ENCODE data around the gene KANK2.

The KANK2 gene

GRCh38 chr19:11196406-11197287, 698 bp downstream of the KANK2 start:
- peaks cover 30% of the 10 kb centered on the region; the same call in 1 of the 2 replicates for H3K36me3 ChIP-seq (ENCODE audit: insufficient read depth, low read length)
- no peaks in the 10 kb centered on the region for H3K9me3 ChIP-seq (ENCODE audit: low read depth, low read length)
- H3K9ac ChIP-seq (ENCODE audit: insufficient read length) = peak overlapping the region; percentile 86
- H3K27ac ChIP-seq = peak overlapping the region; percentile 57; the same call in 1 of the 2 replicates
- TF ChIP-seq FOXP2 (optimal IDR thresholded peaks at IDR 0.05; ENCODE audit: control extremely low read depth, extremely low read length, insufficient read depth) (no peak), POLR2AphosphoS5 (IDR thresholded peaks at IDR 0.05; ENCODE audit: borderline replicate concordance, low read depth, low read length) (no peak), EZH2 (IDR thresholded peaks at IDR 0.05) (no peak)
- DNase-seq (ENCODE audit: low read depth, low spot score) = no peak
- H3K4me3 ChIP-seq = peak overlapping the region; percentile 97

- Histone ChIP-seq H3K27ac (peak overlapping the region; percentile 73), H3K36me3 (ENCODE audit: insufficient read depth, low read length) (peaks cover 32% of the 10 kb centered on the region; the same call in 1 of the 2 replicates), H3K4me3 (peak overlapping the region; percentile 67), H3K9ac (ENCODE audit: insufficient read length) (peak overlapping the region; percentile 11), H3K9me3 (ENCODE audit: low read depth, low read length) (no peaks in the 10 kb centered on the region)
- DNase-seq (ENCODE audit: low read depth, low spot score) = no peak
- TF ChIP-seq FOXP2 (optimal IDR thresholded peaks at IDR 0.05; ENCODE audit: control extremely low read depth, extremely low read length, insufficient read depth) (no peak), EZH2 (IDR thresholded peaks at IDR 0.05) (no peak), POLR2AphosphoS5 (IDR thresholded peaks at IDR 0.05; ENCODE audit: borderline replicate concordance, low read depth, low read length) (no peak)
Observed at GRCh38 chr19:11195681-11196080, 1.7 kb downstream of the KANK2 start.

GRCh38 chr19:11194656-11195558, 2.4 kb downstream of the KANK2 start:
- H3K27ac ChIP-seq = peak overlapping the region; percentile 73
- TF ChIP-seq POLR2AphosphoS5 (IDR thresholded peaks at IDR 0.05; ENCODE audit: borderline replicate concordance, low read depth, low read length) = no peak
- no peak for TF ChIP-seq EZH2 (IDR thresholded peaks at IDR 0.05)
- TF ChIP-seq FOXP2 (optimal IDR thresholded peaks at IDR 0.05; ENCODE audit: control extremely low read depth, extremely low read length, insufficient read depth) = no peak
- peak overlapping the region; percentile 11 for H3K9ac ChIP-seq (ENCODE audit: insufficient read length)
- no peak for DNase-seq (ENCODE audit: low read depth, low spot score)
- H3K36me3 ChIP-seq (ENCODE audit: insufficient read depth, low read length) = peaks cover 32% of the 10 kb centered on the region; the same call in 1 of the 2 replicates
- H3K9me3 ChIP-seq (ENCODE audit: low read depth, low read length) = no peaks in the 10 kb centered on the region
- peak overlapping the region; percentile 67 for H3K4me3 ChIP-seq

- Histone ChIP-seq H3K4me3 (no peak overlapping the region), H3K9ac (ENCODE audit: insufficient read length) (no peak overlapping the region), H3K9me3 (ENCODE audit: low read depth, low read length) (no peaks in the 10 kb centered on the region), H3K36me3 (ENCODE audit: insufficient read depth, low read length) (peaks cover 32% of the 10 kb centered on the region; the same call in 1 of the 2 replicates), H3K27ac (no peak overlapping the region)
- DNase-seq (ENCODE audit: low read depth, low spot score) = no peak
- TF ChIP-seq EZH2 (IDR thresholded peaks at IDR 0.05) (no peak), POLR2AphosphoS5 (IDR thresholded peaks at IDR 0.05; ENCODE audit: borderline replicate concordance, low read depth, low read length) (no peak), FOXP2 (optimal IDR thresholded peaks at IDR 0.05; ENCODE audit: control extremely low read depth, extremely low read length, insufficient read depth) (no peak)
Observed at GRCh38 chr19:11194173-11194572, 3.2 kb downstream of the KANK2 start.

- Histone ChIP-seq H3K4me3 (no peak overlapping the region), H3K27ac (no peak overlapping the region), H3K36me3 (ENCODE audit: insufficient read depth, low read length) (peaks cover 32% of the 10 kb centered on the region; the same call in 1 of the 2 replicates), H3K9me3 (ENCODE audit: low read depth, low read length) (no peaks in the 10 kb centered on the region), H3K9ac (ENCODE audit: insufficient read length) (no peak overlapping the region)
- DNase-seq (ENCODE audit: low read depth, low spot score) = no peak
- TF ChIP-seq FOXP2 (optimal IDR thresholded peaks at IDR 0.05; ENCODE audit: control extremely low read depth, extremely low read length, insufficient read depth) (no peak), EZH2 (IDR thresholded peaks at IDR 0.05) (no peak), POLR2AphosphoS5 (IDR thresholded peaks at IDR 0.05; ENCODE audit: borderline replicate concordance, low read depth, low read length) (no peak)
Observed at GRCh38 chr19:11192957-11193939, 4.1 kb downstream of the KANK2 start.

GRCh38 chr19:11191934-11192333, 5.4 kb downstream of the KANK2 start:
- Histone ChIP-seq H3K4me3 (no peak overlapping the region), H3K36me3 (ENCODE audit: insufficient read depth, low read length) (peaks cover 32% of the 10 kb centered on the region; the same call in 1 of the 2 replicates), H3K9me3 (ENCODE audit: low read depth, low read length) (no peaks in the 10 kb centered on the region), H3K27ac (no peak overlapping the region), H3K9ac (ENCODE audit: insufficient read length) (no peak overlapping the region)
- no peak for DNase-seq (ENCODE audit: low read depth, low spot score)
- TF ChIP-seq EZH2 (IDR thresholded peaks at IDR 0.05) (no peak), FOXP2 (optimal IDR thresholded peaks at IDR 0.05; ENCODE audit: control extremely low read depth, extremely low read length, insufficient read depth) (no peak), POLR2AphosphoS5 (IDR thresholded peaks at IDR 0.05; ENCODE audit: borderline replicate concordance, low read depth, low read length) (no peak)

GRCh38 chr19:11191273-11191755, 6.0 kb downstream of the KANK2 start:
- no peak overlapping the region for H3K9ac ChIP-seq (ENCODE audit: insufficient read length)
- H3K36me3 ChIP-seq (ENCODE audit: insufficient read depth, low read length) = peaks cover 37% of the 10 kb centered on the region; the same call in 1 of the 2 replicates
- no peak for TF ChIP-seq EZH2 (IDR thresholded peaks at IDR 0.05)
- TF ChIP-seq POLR2AphosphoS5 (IDR thresholded peaks at IDR 0.05; ENCODE audit: borderline replicate concordance, low read depth, low read length) = no peak
- TF ChIP-seq FOXP2 (optimal IDR thresholded peaks at IDR 0.05; ENCODE audit: control extremely low read depth, extremely low read length, insufficient read depth) = no peak
- DNase-seq (ENCODE audit: low read depth, low spot score) = no peak
- H3K4me3 ChIP-seq = no peak overlapping the region
- no peaks in the 10 kb centered on the region for H3K9me3 ChIP-seq (ENCODE audit: low read depth, low read length)
- H3K27ac ChIP-seq = no peak overlapping the region

Measured in SK-N-MC (cell line).